Measurements from ENCODE around the gene ALX3. TPM values are rescaled to one million over a fixed set of nuclear protein-coding genes. Genes with fewer than 3 reads are reported as not detected.
A peak's percentile ranks its signal among the peaks of the same experiment; 100 is the strongest.

ALX3 gene
- total and polyA plus RNA-seq, 10 donors, result 0.10 to 0.12 TPM; not detected in 8

GRCh38 chr1:110068646-110069403 lies 1.6 kb downstream of the ALX3 start:
- H3K27ac ChIP-seq, result no peak overlapping the region
- no peaks in the 10 kb centered on the region for H3K36me3 ChIP-seq
- intact Hi-C loops (cut with DNase I; ENCODE audit: low total_unique reads), result no loop called here
- 3 to 10% (median 6%) methylated on average over 47 to 68 of the region's 68 CpGs for WGBS, 5 donors
- H3K27me3 ChIP-seq (replicated peaks in 1 of 7), result peaks cover 20 to 88% (median 63%) of the 10 kb centered on the region in 7 donors
- H3K4me3 ChIP-seq, result peak overlapping the region in 7 of 8 donors; percentile 8 to 59 (median 24)
- peaks cover 23 to 45% (median 32%) of the 10 kb centered on the region in 6 donors for H3K4me1 ChIP-seq
- no peaks in the 10 kb centered on the region for H3K9me3 ChIP-seq
- TF ChIP-seq, protein P1, sequence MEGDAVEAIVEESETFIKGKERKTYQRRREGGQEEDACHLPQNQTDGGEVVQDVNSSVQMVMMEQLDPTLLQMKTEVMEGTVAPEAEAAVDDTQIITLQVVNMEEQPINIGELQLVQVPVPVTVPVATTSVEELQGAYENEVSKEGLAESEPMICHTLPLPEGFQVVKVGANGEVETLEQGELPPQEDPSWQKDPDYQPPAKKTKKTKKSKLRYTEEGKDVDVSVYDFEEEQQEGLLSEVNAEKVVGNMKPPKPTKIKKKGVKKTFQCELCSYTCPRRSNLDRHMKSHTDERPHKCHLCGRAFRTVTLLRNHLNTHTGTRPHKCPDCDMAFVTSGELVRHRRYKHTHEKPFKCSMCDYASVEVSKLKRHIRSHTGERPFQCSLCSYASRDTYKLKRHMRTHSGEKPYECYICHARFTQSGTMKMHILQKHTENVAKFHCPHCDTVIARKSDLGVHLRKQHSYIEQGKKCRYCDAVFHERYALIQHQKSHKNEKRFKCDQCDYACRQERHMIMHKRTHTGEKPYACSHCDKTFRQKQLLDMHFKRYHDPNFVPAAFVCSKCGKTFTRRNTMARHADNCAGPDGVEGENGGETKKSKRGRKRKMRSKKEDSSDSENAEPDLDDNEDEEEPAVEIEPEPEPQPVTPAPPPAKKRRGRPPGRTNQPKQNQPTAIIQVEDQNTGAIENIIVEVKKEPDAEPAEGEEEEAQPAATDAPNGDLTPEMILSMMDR (IDR thresholded peaks at IDR 0.05 in 8 of 11, conservative IDR thresholded peaks at IDR 0.05 in 3 of 11), result no peak
- peak in 2 of 3 donors; percentile 68 to 79 for TF ChIP-seq POLR2AphosphoS5 (IDR thresholded peaks at IDR 0.05)
- peak; percentile 76 for DNase-seq

DNA sequence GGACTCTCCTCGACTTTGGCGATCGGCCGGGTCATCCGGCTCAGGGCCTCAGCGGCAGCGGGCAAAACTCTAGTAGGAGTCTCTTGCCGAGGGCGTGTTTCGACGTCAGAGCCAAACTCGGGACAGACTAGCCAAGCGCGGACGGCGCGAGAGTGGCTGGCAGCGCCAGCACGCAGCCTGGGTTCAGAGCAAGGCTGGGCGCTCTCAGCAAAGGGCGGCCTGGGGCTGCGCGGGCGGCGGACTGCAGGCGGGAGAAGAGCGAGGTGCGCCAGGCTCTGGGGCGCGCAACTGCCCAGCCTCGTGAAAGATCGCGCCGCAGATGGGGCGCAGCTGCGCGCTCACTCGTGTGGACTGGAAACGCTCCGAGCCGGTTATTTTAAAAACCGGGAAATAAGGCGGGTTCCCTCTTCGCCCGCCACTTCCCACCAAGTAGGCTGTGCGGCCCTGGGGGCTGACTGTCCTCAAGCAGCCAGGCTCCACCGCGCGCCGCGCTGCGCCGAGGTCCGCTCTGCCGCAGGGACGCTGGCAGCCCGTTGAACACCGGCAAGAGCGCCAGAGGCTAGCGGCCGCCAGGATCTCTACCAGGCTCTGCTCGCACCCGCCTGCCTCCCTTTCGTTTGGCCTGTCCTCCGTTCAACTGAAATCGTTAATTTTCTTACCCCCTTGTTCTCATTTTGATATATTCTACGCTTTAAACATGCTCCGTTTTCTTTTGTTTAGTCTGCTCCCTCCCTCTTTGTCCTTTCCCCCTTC lies 2.4 kb downstream of the ALX3 start:
- 5 to 18% (median 10%) methylated on average over 24 to 68 of the region's 68 CpGs for WGBS, 5 donors
- DNase-seq, result peak; percentile 75
- Histone ChIP-seq H3K4me1 (peaks cover 23 to 45% (median 32%) of the 10 kb centered on the region in 6 donors), H3K4me3 (peak overlapping the region in 5 of 8 donors; percentile 1 to 59 (median 25)), H3K27me3 (replicated peaks in 1 of 7) (peaks cover 20 to 82% (median 63%) of the 10 kb centered on the region in 7 donors), H3K27ac (no peak overlapping the region), H3K36me3 (peaks cover 0 to 4% (median 0%) of the 10 kb centered on the region in 6 donors), H3K9me3 (no peaks in the 10 kb centered on the region)
- intact Hi-C loops (cut with DNase I; ENCODE audit: low total_unique reads), result no loop called here
- TF ChIP-seq POLR2AphosphoS5 (IDR thresholded peaks at IDR 0.05), result peak in 2 of 3 donors; percentile 46 to 70
- TF ChIP-seq, protein P1 (IDR thresholded peaks at IDR 0.05 in 8 of 11, conservative IDR thresholded peaks at IDR 0.05 in 3 of 11), result no peak

DNA sequence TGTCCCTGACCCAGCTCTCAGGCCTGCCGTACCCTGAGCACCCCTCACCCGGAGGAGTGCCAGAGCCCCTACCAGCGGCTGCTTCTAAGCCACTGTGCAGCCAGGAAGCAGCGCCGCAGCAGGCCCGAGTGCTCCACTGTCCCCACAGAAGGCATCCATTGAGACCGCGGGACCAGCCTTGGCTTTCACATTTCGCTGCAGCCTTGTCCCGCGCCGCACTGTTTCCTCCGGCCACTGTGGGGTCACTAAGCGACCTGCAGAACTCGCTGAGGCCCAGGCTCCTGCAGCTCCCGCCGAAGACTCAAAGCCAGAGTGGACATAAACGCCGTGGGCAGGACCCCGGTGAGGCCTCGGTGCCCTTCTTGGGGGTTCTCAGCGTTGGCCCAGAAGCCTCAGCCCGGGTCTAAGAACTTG lies 3.0 kb downstream of the ALX3 start:
- peak; percentile 62 for DNase-seq
- Histone ChIP-seq H3K4me3 (peak overlapping the region in 4 of 8 donors; percentile 1 to 59 (median 14)), H3K36me3 (peaks cover 0 to 10% (median 0%) of the 10 kb centered on the region in 6 donors), H3K27ac (no peak overlapping the region), H3K27me3 (replicated peaks in 1 of 7) (peaks cover 20 to 76% (median 59%) of the 10 kb centered on the region in 7 donors), H3K9me3 (no peaks in the 10 kb centered on the region), H3K4me1 (peaks cover 23 to 45% (median 32%) of the 10 kb centered on the region in 6 donors)
- TF ChIP-seq POLR2A (IDR thresholded peaks at IDR 0.05) (no peak), POLR2AphosphoS5 (IDR thresholded peaks at IDR 0.05) (no peak)
- TF ChIP-seq, protein P1 (IDR thresholded peaks at IDR 0.05 in 8 of 11, conservative IDR thresholded peaks at IDR 0.05 in 3 of 11), result no peak
- 32 to 43% (median 37%) methylated on average over 7 to 23 of the region's 23 CpGs for WGBS, 5 donors
- intact Hi-C loops (cut with DNase I; ENCODE audit: low total_unique reads), result no loop called here

- H3K27ac ChIP-seq, result no peak overlapping the region
- TF ChIP-seq POLR2AphosphoS5 (IDR thresholded peaks at IDR 0.05), result no peak
- DNase-seq, result no peak
- H3K36me3 ChIP-seq, result peaks cover 0 to 24% (median under 1%) of the 10 kb centered on the region in 6 donors
- H3K4me3 ChIP-seq, result no peak overlapping the region
- intact Hi-C loops (cut with DNase I; ENCODE audit: low total_unique reads), result no loop called here
- H3K9me3 ChIP-seq, result no peaks in the 10 kb centered on the region
- H3K27me3 ChIP-seq (replicated peaks in 1 of 7), result peaks cover 20 to 60% (median 43%) of the 10 kb centered on the region in 7 donors
- H3K4me1 ChIP-seq, result peaks cover 23 to 41% (median 32%) of the 10 kb centered on the region in 6 donors
- 89 to 94% (median 92%) methylated on average over 5 of the region's 5 CpGs for WGBS, 5 donors
These were observed 4.6 kb downstream of the ALX3 start for GRCh38 chr1:110065841-110066240.

Data from spleen (tissue), 11 donors.